T-helper 2 cell treated with Interferon-gamma antibody and Interleukin-4, amounts not matched to agents 5 μg/mL and 100 μg/mL, for 36 hours (primary cell): ENCODE measurements around the gene CDH23.
A peak's percentile ranks its signal among the peaks of the same experiment; 100 is the strongest.

ENCODE experiments used
- DNase-seq: peaks from one replicate; pipeline ENCODE4 v3.0.0; 2021; ENCODE audit warnings: low spot score
- H3K27ac Mint-ChIP-seq: one replicate; pipeline ENCODE4 v1.8.0; 2021; ENCODE audit warnings: mild to moderate bottlenecking, mixed read lengths
- H3K27me3 Mint-ChIP-seq: one replicate; pipeline ENCODE4 v1.8.0; 2021; ENCODE audit warnings: low read depth, mixed read lengths
- H3K36me3 Mint-ChIP-seq: one replicate; pipeline ENCODE4 v1.8.0; 2021; ENCODE audit warnings: low read depth, mixed read lengths
- H3K4me1 Mint-ChIP-seq: one replicate; pipeline ENCODE4 v1.8.0; 2021; ENCODE audit warnings: low read depth, mixed read lengths
- H3K4me3 Mint-ChIP-seq: one replicate; pipeline ENCODE4 v1.8.0; 2022; ENCODE audit warnings: mild to moderate bottlenecking, moderate library complexity, mixed read lengths
- H3K9me3 Mint-ChIP-seq: one replicate; pipeline ENCODE4 v1.8.0; 2021; ENCODE audit warnings: mixed read lengths

Gene CDH23

GRCh38 chr10:71804077-71804476 is 407.4 kb downstream of the CDH23 start:
- Mint-ChIP-seq H3K4me3 (no peak overlapping the region), H3K9me3 (no peaks in the 10 kb centered on the region), H3K27me3 (no peaks in the 10 kb centered on the region), H3K36me3 (no peaks in the 10 kb centered on the region), H3K27ac (no peak overlapping the region), H3K4me1 (no peaks in the 10 kb centered on the region)
- DNase-seq = no peak

GRCh38 chr10:71805776-71806703 is 409.3 kb downstream of the CDH23 start:
- Mint-ChIP-seq H3K27me3 (no peaks in the 10 kb centered on the region), H3K9me3 (no peaks in the 10 kb centered on the region), H3K27ac (no peak overlapping the region), H3K36me3 (no peaks in the 10 kb centered on the region), H3K4me1 (no peaks in the 10 kb centered on the region), H3K4me3 (no peak overlapping the region)
- DNase-seq = no peak

DNA sequence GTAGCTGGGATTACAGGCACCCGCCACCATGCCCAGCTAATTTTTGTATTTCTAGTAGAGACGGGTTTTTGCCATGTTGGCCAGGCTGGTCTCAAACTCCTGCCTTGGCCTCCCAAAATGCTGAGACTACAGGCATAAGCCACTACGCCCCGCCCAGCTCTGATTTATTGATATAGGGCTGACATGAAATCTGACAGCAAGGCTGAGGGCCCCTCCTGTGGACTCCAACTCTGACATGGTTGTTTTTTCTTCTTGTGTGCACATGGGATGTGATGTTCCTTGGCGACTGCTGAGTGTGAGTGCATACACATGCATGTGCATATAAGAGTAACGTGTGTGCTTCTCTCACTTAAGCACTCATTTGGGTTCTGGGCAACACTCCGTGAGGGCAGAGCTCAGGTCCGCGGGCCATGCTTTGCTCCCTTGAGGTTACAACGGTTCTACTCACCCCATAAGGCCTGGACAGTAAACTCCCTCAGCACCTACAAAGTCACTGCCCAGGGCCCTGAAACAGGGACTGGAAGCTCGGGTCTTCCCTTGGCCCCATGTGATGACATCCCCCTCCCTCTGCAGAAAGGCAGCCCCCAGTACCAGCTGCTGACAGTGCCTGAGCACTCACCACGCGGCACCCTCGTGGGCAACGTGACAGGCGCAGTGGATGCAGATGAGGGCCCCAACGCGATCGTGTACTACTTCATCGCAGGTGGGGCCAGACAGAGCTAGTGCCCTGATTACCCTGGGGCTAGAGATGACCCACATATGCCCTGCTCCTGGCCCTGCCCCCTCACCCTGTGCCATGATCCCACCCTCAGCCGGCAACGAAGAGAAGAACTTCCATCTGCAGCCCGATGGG is 410.2 kb downstream of the CDH23 start:
- Mint-ChIP-seq H3K27ac (no peak overlapping the region), H3K27me3 (no peaks in the 10 kb centered on the region), H3K4me3 (no peak overlapping the region), H3K4me1 (no peaks in the 10 kb centered on the region), H3K9me3 (no peaks in the 10 kb centered on the region), H3K36me3 (no peaks in the 10 kb centered on the region)
- DNase-seq = no peak

DNA sequence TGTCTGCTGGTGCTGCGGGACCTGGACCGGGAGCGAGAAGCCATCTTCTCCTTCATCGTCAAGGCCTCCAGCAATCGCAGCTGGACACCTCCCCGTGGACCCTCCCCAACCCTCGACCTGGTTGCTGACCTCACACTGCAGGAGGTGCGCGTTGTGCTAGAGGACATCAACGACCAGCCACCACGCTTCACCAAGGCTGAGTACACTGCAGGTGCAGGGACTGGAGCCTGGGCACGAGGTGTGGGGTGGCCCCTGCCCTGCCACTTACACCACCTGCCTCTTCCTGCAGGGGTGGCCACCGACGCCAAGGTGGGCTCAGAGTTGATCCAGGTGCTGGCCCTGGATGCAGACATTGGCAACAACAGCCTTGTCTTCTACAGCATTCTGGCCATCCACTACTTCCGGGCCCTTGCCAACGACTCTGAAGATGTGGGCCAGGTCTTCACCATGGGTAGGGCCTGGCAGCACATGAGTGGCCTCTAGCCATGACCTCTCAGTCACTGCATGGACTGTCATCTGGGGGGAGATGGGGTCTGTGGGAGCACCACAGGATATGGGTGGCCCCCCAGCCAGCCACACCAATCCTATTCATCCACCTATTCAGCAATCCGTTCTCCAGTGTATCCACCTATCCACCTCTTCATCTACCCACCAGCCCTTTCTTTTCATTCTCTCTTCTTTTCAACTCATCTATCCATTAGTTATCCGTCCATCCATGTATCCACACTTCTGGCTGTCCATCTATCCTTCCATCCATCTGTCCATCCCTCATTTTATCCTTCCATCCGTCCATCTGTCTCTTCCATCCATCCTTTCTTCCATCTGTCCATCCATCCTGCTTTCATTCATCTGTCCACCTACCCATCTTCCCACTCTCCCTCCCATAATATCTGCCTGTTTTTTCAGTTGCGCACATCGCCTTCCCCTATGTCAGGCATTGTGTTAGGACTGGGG is 411.1 kb downstream of the CDH23 start:
- Mint-ChIP-seq H3K4me1 (no peaks in the 10 kb centered on the region), H3K27ac (no peak overlapping the region), H3K36me3 (no peaks in the 10 kb centered on the region)

GRCh38 chr10:71809628-71810027 is 412.9 kb downstream of the CDH23 start:
- Mint-ChIP-seq H3K4me3 (no peak overlapping the region), H3K36me3 (no peaks in the 10 kb centered on the region), H3K27me3 (no peaks in the 10 kb centered on the region)

More for the DNA sequence above, 411.1 kb downstream of the CDH23 start:
- Mint-ChIP-seq H3K9me3 (no peaks in the 10 kb centered on the region), H3K4me3 (no peak overlapping the region), H3K27me3 (no peaks in the 10 kb centered on the region)
- no peak for DNase-seq

GRCh38 chr10:71810048-71810750 is 413.5 kb downstream of the CDH23 start:
- no peaks in the 10 kb centered on the region for H3K36me3 Mint-ChIP-seq
- no peak overlapping the region for H3K4me3 Mint-ChIP-seq
- no peak overlapping the region for H3K27ac Mint-ChIP-seq
- no peaks in the 10 kb centered on the region for H3K9me3 Mint-ChIP-seq
- H3K4me1 Mint-ChIP-seq = no peaks in the 10 kb centered on the region
- no peak for DNase-seq
- no peaks in the 10 kb centered on the region for H3K27me3 Mint-ChIP-seq

More at GRCh38 chr10:71809628-71810027, 412.9 kb downstream of the CDH23 start:
- H3K27ac Mint-ChIP-seq = no peak overlapping the region
- no peaks in the 10 kb centered on the region for H3K4me1 Mint-ChIP-seq
- H3K9me3 Mint-ChIP-seq = no peaks in the 10 kb centered on the region
- DNase-seq = no peak

- Mint-ChIP-seq H3K4me3 (no peak overlapping the region), H3K36me3 (no peaks in the 10 kb centered on the region), H3K9me3 (no peaks in the 10 kb centered on the region), H3K27me3 (no peaks in the 10 kb centered on the region), H3K27ac (no peak overlapping the region), H3K4me1 (no peaks in the 10 kb centered on the region)
- DNase-seq = no peak
Observed at GRCh38 chr10:71811351-71811750, 414.6 kb downstream of the CDH23 start.

DNA sequence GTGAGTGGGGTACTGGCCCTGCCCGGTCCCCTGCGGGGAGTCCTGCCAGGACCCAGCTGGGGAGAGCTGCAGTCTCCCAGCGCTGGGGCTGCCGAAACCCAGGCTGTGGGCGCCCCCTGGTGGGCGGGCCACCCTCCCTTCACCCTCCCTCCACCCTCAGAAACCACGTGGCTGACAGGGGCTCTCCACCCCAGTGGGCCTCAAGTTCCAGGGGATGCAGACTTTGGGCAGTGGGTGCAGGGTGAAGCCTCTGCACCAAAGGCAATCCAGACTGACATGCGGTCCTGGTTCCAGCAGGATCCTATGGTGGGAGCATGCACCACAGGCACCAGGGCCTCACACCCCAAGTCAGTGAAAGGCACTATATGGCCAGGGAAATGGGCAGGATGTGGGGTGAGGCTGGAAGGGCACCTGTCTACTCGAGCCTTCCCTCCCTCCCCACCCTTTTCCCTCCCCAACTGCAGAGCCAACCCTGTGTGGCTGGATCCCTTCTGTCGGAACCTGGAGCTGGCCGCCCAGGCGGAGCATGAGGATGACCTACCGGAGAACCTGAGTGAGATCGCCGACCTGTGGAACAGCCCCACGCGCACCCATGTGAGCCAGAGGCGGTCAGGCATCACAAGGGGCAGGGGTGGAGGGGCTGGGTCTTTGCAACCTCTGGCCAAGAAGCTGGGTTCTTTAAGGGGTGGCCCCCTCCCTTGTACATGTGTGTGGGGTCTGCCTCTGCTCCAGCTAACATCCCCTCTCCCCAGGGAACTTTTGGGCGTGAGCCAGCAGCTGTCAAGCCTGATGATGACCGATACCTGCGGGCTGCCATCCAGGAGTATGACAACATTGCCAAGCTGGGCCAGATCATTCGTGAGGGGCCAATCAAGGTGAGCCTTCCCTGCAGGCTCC is 415.5 kb downstream of the CDH23 start:
- Mint-ChIP-seq H3K4me1 (no peaks in the 10 kb centered on the region), H3K27me3 (no peaks in the 10 kb centered on the region), H3K27ac (no peak overlapping the region), H3K9me3 (no peaks in the 10 kb centered on the region), H3K36me3 (peaks cover 3% of the 10 kb centered on the region), H3K4me3 (no peak overlapping the region)
- peak; percentile 49 for DNase-seq

GRCh38 chr10:71812913-71813590 is 416.3 kb downstream of the CDH23 start:
- Mint-ChIP-seq H3K4me3 (no peak overlapping the region), H3K27ac (no peak overlapping the region), H3K4me1 (no peaks in the 10 kb centered on the region), H3K9me3 (no peaks in the 10 kb centered on the region), H3K27me3 (no peaks in the 10 kb centered on the region), H3K36me3 (peaks cover 10% of the 10 kb centered on the region)
- DNase-seq = no peak

- no peaks in the 10 kb centered on the region for H3K9me3 Mint-ChIP-seq
- no peaks in the 10 kb centered on the region for H3K4me1 Mint-ChIP-seq
- DNase-seq = no peak
- no peak overlapping the region for H3K4me3 Mint-ChIP-seq
- H3K36me3 Mint-ChIP-seq = peaks cover 20% of the 10 kb centered on the region
- no peaks in the 10 kb centered on the region for H3K27me3 Mint-ChIP-seq
- no peak overlapping the region for H3K27ac Mint-ChIP-seq
Observed at GRCh38 chr10:71814922-71815411, 418.2 kb downstream of the CDH23 start.

- no peak for DNase-seq
- no peak overlapping the region for H3K27ac Mint-ChIP-seq
- peaks cover 20% of the 10 kb centered on the region for H3K36me3 Mint-ChIP-seq
- no peaks in the 10 kb centered on the region for H3K4me1 Mint-ChIP-seq
- no peaks in the 10 kb centered on the region for H3K9me3 Mint-ChIP-seq
- no peak overlapping the region for H3K4me3 Mint-ChIP-seq
- no peaks in the 10 kb centered on the region for H3K27me3 Mint-ChIP-seq
Observed at GRCh38 chr10:71815515-71816130, 418.9 kb downstream of the CDH23 start.
